ENCODE data around the gene SLC22A6.

Gene SLC22A6

GRCh38 chr11:62980133-62980760 lies 4.5 kb downstream of the SLC22A6 start:
- DNase-seq (ENCODE audit: low read depth, low spot score): no peak
- TF ChIP-seq EZH2 (IDR thresholded peaks at IDR 0.05) (no peak), POLR2AphosphoS5 (IDR thresholded peaks at IDR 0.05; ENCODE audit: borderline replicate concordance, low read depth, low read length) (no peak), FOXP2 (optimal IDR thresholded peaks at IDR 0.05; ENCODE audit: control extremely low read depth, extremely low read length, insufficient read depth) (no peak)
- no peak overlapping the region for H3K27ac ChIP-seq

GRCh38 chr11:62976109-62976508 lies 8.7 kb downstream of the SLC22A6 start:
- no peaks in the 10 kb centered on the region for H3K36me3 ChIP-seq (ENCODE audit: insufficient read depth, low read length)
- H3K9ac ChIP-seq (ENCODE audit: insufficient read length): no peak overlapping the region
- TF ChIP-seq EZH2 (IDR thresholded peaks at IDR 0.05) (no peak), POLR2AphosphoS5 (IDR thresholded peaks at IDR 0.05; ENCODE audit: borderline replicate concordance, low read depth, low read length) (no peak), FOXP2 (optimal IDR thresholded peaks at IDR 0.05; ENCODE audit: control extremely low read depth, extremely low read length, insufficient read depth) (no peak)
- no peak overlapping the region for H3K27ac ChIP-seq
- no peak for DNase-seq (ENCODE audit: low read depth, low spot score)
- H3K9me3 ChIP-seq (ENCODE audit: low read depth, low read length): no peaks in the 10 kb centered on the region
- H3K4me3 ChIP-seq: no peak overlapping the region

More at GRCh38 chr11:62980133-62980760, 4.5 kb downstream of the SLC22A6 start:
- no peaks in the 10 kb centered on the region for H3K36me3 ChIP-seq (ENCODE audit: insufficient read depth, low read length)
- H3K9me3 ChIP-seq (ENCODE audit: low read depth, low read length): no peaks in the 10 kb centered on the region
- H3K9ac ChIP-seq (ENCODE audit: insufficient read length): no peak overlapping the region
- H3K4me3 ChIP-seq: no peak overlapping the region

- Histone ChIP-seq H3K36me3 (ENCODE audit: insufficient read depth, low read length) (no peaks in the 10 kb centered on the region), H3K9ac (ENCODE audit: insufficient read length) (no peak overlapping the region), H3K4me3 (no peak overlapping the region), H3K9me3 (ENCODE audit: low read depth, low read length) (no peaks in the 10 kb centered on the region), H3K27ac (no peak overlapping the region)
- DNase-seq (ENCODE audit: low read depth, low spot score): no peak
- TF ChIP-seq POLR2AphosphoS5 (IDR thresholded peaks at IDR 0.05; ENCODE audit: borderline replicate concordance, low read depth, low read length) (no peak), EZH2 (IDR thresholded peaks at IDR 0.05) (no peak), FOXP2 (optimal IDR thresholded peaks at IDR 0.05; ENCODE audit: control extremely low read depth, extremely low read length, insufficient read depth) (no peak)
Measured at GRCh38 chr11:62974848-62975522, 9.8 kb downstream of the SLC22A6 start.

GRCh38 chr11:62965574-62965973 lies 19.2 kb downstream of the SLC22A6 start:
- H3K9me3 ChIP-seq (ENCODE audit: low read depth, low read length): no peaks in the 10 kb centered on the region
- no peaks in the 10 kb centered on the region for H3K36me3 ChIP-seq (ENCODE audit: insufficient read depth, low read length)
- no peak overlapping the region for H3K9ac ChIP-seq (ENCODE audit: insufficient read length)
- TF ChIP-seq POLR2AphosphoS5 (IDR thresholded peaks at IDR 0.05; ENCODE audit: borderline replicate concordance, low read depth, low read length) (no peak), EZH2 (IDR thresholded peaks at IDR 0.05) (no peak), FOXP2 (optimal IDR thresholded peaks at IDR 0.05; ENCODE audit: control extremely low read depth, extremely low read length, insufficient read depth) (no peak)
- no peak overlapping the region for H3K4me3 ChIP-seq
- H3K27ac ChIP-seq: no peak overlapping the region
- DNase-seq (ENCODE audit: low read depth, low spot score): no peak

- H3K27ac ChIP-seq: no peak overlapping the region
- no peaks in the 10 kb centered on the region for H3K36me3 ChIP-seq (ENCODE audit: insufficient read depth, low read length)
- TF ChIP-seq POLR2AphosphoS5 (IDR thresholded peaks at IDR 0.05; ENCODE audit: borderline replicate concordance, low read depth, low read length): no peak
- no peak for TF ChIP-seq FOXP2 (optimal IDR thresholded peaks at IDR 0.05; ENCODE audit: control extremely low read depth, extremely low read length, insufficient read depth)
- no peak for TF ChIP-seq EZH2 (IDR thresholded peaks at IDR 0.05)
- H3K9me3 ChIP-seq (ENCODE audit: low read depth, low read length): no peaks in the 10 kb centered on the region
- no peak for DNase-seq (ENCODE audit: low read depth, low spot score)
- H3K9ac ChIP-seq (ENCODE audit: insufficient read length): no peak overlapping the region
- H3K4me3 ChIP-seq: no peak overlapping the region
Measured at GRCh38 chr11:62962391-62962790, 22.4 kb downstream of the SLC22A6 start.

- Histone ChIP-seq H3K9ac (ENCODE audit: insufficient read length) (no peak overlapping the region), H3K27ac (no peak overlapping the region), H3K36me3 (ENCODE audit: insufficient read depth, low read length) (no peaks in the 10 kb centered on the region), H3K4me3 (no peak overlapping the region), H3K9me3 (ENCODE audit: low read depth, low read length) (no peaks in the 10 kb centered on the region)
- no peak for DNase-seq (ENCODE audit: low read depth, low spot score)
- TF ChIP-seq EZH2 (IDR thresholded peaks at IDR 0.05) (no peak), FOXP2 (optimal IDR thresholded peaks at IDR 0.05; ENCODE audit: control extremely low read depth, extremely low read length, insufficient read depth) (no peak), POLR2AphosphoS5 (IDR thresholded peaks at IDR 0.05; ENCODE audit: borderline replicate concordance, low read depth, low read length) (no peak)
Measured at GRCh38 chr11:62961017-62961570, 23.7 kb downstream of the SLC22A6 start.

GRCh38 chr11:62959422-62959980 lies 25.3 kb downstream of the SLC22A6 start:
- Histone ChIP-seq H3K9me3 (ENCODE audit: low read depth, low read length) (no peaks in the 10 kb centered on the region), H3K27ac (peak overlapping the region; percentile 88), H3K4me3 (peak overlapping the region; percentile 73; the same call in 1 of the 2 replicates), H3K9ac (ENCODE audit: insufficient read length) (no peak overlapping the region), H3K36me3 (ENCODE audit: insufficient read depth, low read length) (no peaks in the 10 kb centered on the region)
- no peak for TF ChIP-seq FOXP2 (optimal IDR thresholded peaks at IDR 0.05; ENCODE audit: control extremely low read depth, extremely low read length, insufficient read depth)
- no peak for TF ChIP-seq POLR2AphosphoS5 (IDR thresholded peaks at IDR 0.05; ENCODE audit: borderline replicate concordance, low read depth, low read length)
- no peak for TF ChIP-seq EZH2 (IDR thresholded peaks at IDR 0.05)
- DNase-seq (ENCODE audit: low read depth, low spot score): no peak

Measured in SK-N-MC (cell line).